GM19452 (cell line): ENCODE measurements around the gene METTL16.

Experiments
- ATAC-seq: cut with Tn5 transposase; IDR thresholded peaks from one replicate; pipeline ENCODE4 v1.9.1; 2021; ENCODE audit not compliant: unreplicated experiment

Gene METTL16

DNA sequence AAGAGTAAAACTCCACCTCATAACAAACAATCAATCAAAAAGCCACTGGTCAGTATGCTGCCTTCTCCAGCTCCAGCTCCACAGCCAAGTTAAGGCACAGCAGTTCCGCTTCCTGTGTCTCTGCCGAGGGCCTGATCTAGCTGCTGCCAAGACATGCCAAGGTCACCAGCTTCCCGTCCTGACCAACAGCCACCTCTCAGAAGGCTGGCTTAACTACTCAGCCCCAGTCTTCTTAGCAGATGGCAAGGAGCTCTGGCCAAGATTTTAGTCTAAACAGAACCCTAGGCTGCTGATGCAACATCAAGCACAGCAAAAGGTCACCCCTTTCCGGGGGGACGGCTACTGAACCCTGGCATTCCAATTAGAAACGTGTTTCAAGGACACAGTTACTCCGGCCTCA, 93.1 kb downstream of the METTL16 start:
- ATAC-seq: no peak

GRCh38 chr17:2416010-2416734, 95.5 kb downstream of the METTL16 start:
- no peak for ATAC-seq

GRCh38 chr17:2415081-2415480, 96.6 kb downstream of the METTL16 start:
- ATAC-seq: no peak

GRCh38 chr17:2414446-2415064, 97.1 kb downstream of the METTL16 start:
- ATAC-seq: no peak

DNA sequence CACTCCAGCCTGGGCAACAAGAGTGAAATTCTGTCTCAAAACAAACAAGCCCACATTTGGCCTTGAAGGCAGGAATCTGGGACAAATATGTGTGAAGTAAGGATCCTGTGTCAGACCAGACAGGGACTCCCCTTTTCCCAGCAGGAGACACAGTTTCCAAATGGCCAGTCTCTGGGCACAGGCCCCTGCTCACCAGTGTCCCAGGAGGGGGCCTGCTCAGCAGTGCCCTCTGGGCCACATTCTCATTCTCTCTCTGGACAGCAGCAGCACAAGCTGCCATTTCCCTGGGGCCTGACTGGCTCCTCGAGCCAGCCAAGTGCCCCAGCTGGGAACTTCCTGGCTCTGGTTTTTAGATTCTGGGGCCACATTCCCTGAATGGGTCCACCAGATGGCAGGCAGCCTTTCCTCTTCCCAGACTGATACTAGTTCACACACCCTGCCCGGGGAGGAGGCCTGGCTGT, 99.1 kb downstream of the METTL16 start:
- ATAC-seq: no peak

GRCh38 chr17:2410951-2411350, 100.7 kb downstream of the METTL16 start:
- ATAC-seq: no peak

- no peak for ATAC-seq
Measured at GRCh38 chr17:2406903-2407790, 104.5 kb downstream of the METTL16 start.

DNA sequence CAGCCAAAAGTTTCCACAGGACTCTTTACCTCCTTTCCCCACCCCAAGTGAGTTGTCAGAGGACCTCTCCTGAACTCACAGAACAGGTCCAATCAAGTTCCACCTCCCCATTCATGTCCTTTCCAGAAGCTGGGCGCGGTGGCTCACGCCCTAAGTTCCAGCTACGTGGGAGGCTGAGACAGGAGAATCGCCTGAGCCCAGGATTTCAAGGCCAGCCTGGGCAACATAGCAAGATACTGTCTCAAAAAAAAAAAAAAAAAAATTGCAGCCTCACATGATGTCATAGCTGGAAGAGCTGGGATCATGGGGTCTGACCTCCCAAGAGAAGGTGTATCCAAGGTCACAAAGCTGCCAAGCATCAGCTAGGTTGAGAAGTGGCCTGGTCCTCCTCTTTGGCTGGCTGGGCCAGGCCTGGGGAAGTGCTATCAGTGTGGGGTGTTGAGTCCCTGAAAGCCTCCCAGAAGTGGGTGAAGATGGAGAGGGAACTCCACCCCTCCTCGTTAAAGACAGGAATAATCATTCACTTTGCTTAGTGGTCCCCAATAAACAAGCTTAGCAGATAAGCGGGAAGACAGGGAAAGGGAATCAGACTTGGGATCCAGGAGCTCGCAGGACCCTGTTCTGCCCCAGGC, 105.3 kb downstream of the METTL16 start:
- ATAC-seq: no peak

DNA sequence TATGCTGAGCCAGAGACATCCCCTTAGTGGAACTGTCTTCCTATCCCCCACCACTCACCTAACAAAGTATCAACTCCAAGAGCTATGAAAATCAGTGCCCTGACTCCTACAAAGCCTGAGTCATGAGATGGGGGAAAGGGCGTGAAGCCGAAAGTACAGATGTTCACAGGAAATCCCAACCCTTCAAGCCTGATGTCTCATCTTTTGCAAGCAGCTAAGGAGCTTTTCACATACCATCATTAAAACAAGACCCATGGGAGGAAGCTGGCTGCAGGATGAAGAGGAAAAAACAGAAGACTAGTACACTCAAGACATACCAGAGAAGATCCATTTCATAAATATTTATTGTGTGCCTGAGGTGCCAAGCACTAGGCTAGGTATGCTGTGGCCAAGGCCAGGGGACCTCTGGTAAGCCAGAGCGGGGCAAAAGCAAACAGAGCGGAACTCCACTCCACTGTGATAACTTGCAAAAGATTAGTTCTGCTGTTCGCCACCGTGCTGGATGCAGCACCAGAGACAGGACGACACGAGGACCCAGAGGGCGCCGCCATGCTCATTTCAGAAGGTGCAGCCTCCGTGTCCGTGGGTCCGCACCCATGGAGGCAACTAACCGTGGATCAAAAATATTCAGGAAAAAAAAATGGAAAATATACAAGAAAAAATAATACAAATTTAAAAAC, 106.3 kb downstream of the METTL16 start:
- no peak for ATAC-seq

DNA sequence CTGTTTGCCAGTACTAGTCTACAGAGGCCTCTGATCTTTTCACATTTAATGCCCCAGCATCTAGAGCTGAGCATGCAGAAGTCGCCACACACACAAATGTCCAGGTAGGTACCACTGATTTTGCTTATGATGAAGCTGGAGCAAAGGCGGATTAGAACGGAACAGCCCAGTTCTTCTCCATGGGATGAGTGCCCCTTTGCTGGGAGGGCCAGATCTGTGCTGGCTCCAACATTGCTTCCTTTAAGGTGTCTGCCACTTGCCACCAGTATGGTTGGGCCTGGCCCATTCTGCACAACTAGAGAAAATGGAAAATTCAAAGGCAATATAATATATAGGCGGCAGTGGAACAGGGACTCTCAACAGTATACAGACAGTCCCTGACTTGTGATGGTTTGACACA, 108.6 kb downstream of the METTL16 start:
- no peak for ATAC-seq

DNA sequence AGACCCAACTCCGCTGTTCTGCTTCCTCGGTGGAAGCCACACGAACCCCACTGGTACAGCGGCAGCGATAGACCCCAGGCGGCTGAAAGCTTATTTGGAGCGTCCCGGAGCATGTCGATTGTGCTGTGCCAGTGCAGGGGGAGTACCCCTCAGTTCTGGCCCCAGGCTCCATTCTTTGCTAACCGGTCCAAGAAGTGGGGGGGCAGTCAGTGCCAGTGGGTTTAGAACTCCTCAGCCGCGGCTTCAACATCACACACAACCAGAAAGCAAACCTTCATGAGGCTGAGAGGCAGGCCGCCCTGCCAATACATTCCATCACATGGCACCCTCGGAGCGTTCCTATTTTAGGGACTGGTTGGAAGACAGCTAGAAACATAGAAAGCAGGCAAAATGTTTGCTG, 109.1 kb downstream of the METTL16 start:
- no peak for ATAC-seq

- ATAC-seq: peak; percentile 44
Measured at GRCh38 chr17:2401426-2402221, 110.1 kb downstream of the METTL16 start.

- ATAC-seq: peak; percentile 32
Measured at GRCh38 chr17:2400877-2401425, 110.7 kb downstream of the METTL16 start, which contains the start of gene MNT. TSS of gene MNT (minus strand) at chr17:2401060. CDS start at chr17:2400712, 348 bp downstream.

DNA sequence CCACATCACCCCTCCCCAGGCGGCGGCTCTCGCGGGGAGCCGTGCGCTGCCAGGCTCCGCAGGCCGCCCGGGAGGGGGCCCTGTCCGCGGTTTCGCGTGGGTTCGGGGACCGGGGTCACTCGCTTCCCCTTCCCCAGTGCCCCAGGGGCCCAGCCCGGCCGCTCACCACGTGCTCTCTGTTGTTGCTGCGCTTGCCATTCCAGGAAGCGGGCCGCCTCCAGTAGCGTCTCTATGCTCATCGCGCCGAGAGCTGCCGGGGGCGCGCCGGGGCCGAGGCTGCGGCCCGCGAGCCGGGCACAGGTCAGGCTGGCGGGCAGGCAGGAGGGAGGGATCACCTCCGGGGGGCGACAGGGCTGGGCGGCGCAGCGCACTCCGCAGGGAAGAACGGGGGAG, 111.2 kb downstream of the METTL16 start:
- ATAC-seq: no peak

GRCh38 chr17:2399572-2400473, 111.9 kb downstream of the METTL16 start:
- ATAC-seq: peak; percentile 46

GRCh38 chr17:2398655-2399571, 112.8 kb downstream of the METTL16 start:
- ATAC-seq: no peak

DNA sequence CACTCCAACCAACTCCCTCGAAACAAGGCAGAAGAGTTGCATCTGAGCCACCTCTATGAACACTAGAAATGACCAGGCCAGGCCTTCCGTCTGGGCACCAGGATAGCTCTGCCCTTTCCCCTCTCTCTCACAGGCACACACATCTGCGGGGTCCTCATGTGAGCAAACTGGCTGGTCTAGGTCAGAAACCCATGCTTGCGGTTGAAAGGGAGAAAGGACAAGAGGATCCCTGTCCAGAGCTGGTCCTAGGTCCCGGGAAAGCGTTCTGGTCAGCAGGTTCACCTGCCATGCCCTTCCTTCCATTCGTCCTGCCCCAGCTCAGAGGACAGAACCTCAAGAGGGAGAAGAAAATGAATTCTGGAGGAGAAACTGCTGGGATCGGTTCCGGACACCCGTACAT, 113.5 kb downstream of the METTL16 start:
- no peak for ATAC-seq
